Naive thymus-derived CD4-positive, alpha-beta T cell (primary cell): ENCODE data around the gene MARVELD1. TPM values are rescaled to one million over a fixed set of nuclear protein-coding genes. Genes with fewer than 3 reads are reported as not detected.

Experiments used
- ATAC-seq: fragments of 150-1000 bp; cut with Tn5 transposase; 2 replicates; pipeline ENCODE4 v1.10.0; 2021; ENCODE audit warnings: mild to moderate bottlenecking, moderate library complexity
- CTCF ChIA-PET: fragments of 350-600 bp; sonication (Branson Sonifier 250); formaldehyde crosslinking; loops from one replicate; lab custom pipeline; 2021; ENCODE audit warnings: antibody characterized with exemption; lab: Charles Lee
- POLR2A ChIA-PET: fragments of 350-600 bp; sonication (Branson Sonifier 250); formaldehyde crosslinking; loops from one replicate; lab custom pipeline; 2021; ENCODE audit warnings: antibody characterized with exemption, inconsistent platforms; lab: Charles Lee
- DNase-seq, 9 donors: peaks; one replicate each; pipeline versions ENCODE4 v3.0.0 to v3.0.0-alpha.2; 2020 to 2022; ENCODE audit warnings: mixed read lengths in 1 of 9
- H3K27ac ChIP-seq: one replicate; pipeline ENCODE4 v1.7.0; 2013; ENCODE audit warnings: mild to moderate bottlenecking, low read depth, low read length, moderate library complexity
- H3K27me3 ChIP-seq, 2 donors: one replicate each; pipeline ENCODE4 v1.7.0; 2013; ENCODE audit warnings: low read length in 2 of 2, mild to moderate bottlenecking in 2 of 2, moderate library complexity in 2 of 2; ENCODE audit not compliant: control insufficient read depth in 2 of 2, insufficient read depth in 2 of 2
- H3K36me3 ChIP-seq, 3 experiments: 1 replicate in 2 of 3; 2 replicates in 1 of 3; pipeline ENCODE4 v1.7.0; 2013; ENCODE audit warnings: low read length in 3 of 3, mild to moderate bottlenecking in 3 of 3, moderate library complexity in 1 of 3; ENCODE audit not compliant: insufficient read depth in 3 of 3, control insufficient read depth in 2 of 3
- H3K4me1 ChIP-seq, 2 donors: one replicate each; pipeline ENCODE4 v1.7.0; 2013; ENCODE audit warnings: low read length in 2 of 2, mild to moderate bottlenecking in 2 of 2, moderate library complexity in 1 of 2; ENCODE audit not compliant: control insufficient read depth in 2 of 2, insufficient read depth in 2 of 2
- H3K4me3 ChIP-seq: 2 replicates; pipeline ENCODE4 v1.7.0; 2013; ENCODE audit warnings: mild to moderate bottlenecking, low read length
- H3K9me3 ChIP-seq, 3 experiments: 1 replicate in 2 of 3; 2 replicates in 1 of 3; pipeline ENCODE4 v1.7.0; 2013; ENCODE audit warnings: low read length in 3 of 3; ENCODE audit not compliant: control insufficient read depth in 2 of 3
- H3K27ac Mint-ChIP-seq, 9 donors: one replicate each; pipeline ENCODE4 v1.8.0; 2020 to 2022; ENCODE audit warnings: mixed read lengths in 9 of 9, mild to moderate bottlenecking in 8 of 9, moderate library complexity in 5 of 9, inconsistent platforms in 2 of 9
- H3K27me3 Mint-ChIP-seq, 5 donors: one replicate each; pipeline ENCODE4 v1.8.0; 2021 to 2022; ENCODE audit warnings: mixed read lengths in 5 of 5, mild to moderate bottlenecking in 1 of 5
- H3K36me3 Mint-ChIP-seq, 5 donors: one replicate each; pipeline ENCODE4 v1.8.0; 2020 to 2022; ENCODE audit warnings: mixed read lengths in 5 of 5, mild to moderate bottlenecking in 3 of 5, inconsistent platforms in 1 of 5
- H3K4me1 Mint-ChIP-seq, 7 donors: one replicate each; pipeline ENCODE4 v1.8.0; 2020 to 2022; ENCODE audit warnings: mixed read lengths in 7 of 7, mild to moderate bottlenecking in 3 of 7, inconsistent platforms in 1 of 7
- H3K4me3 Mint-ChIP-seq, 10 donors: one replicate each; pipeline ENCODE4 v1.8.0; 2020 to 2022; ENCODE audit warnings: mild to moderate bottlenecking in 10 of 10, mixed read lengths in 10 of 10, moderate library complexity in 6 of 10, inconsistent platforms in 2 of 10
- H3K9me3 Mint-ChIP-seq, 11 donors: one replicate each; pipeline ENCODE4 v1.8.0; 2020 to 2022; ENCODE audit warnings: mixed read lengths in 11 of 11, mild to moderate bottlenecking in 4 of 11, inconsistent platforms in 1 of 11, moderate library complexity in 1 of 11
- intact Hi-C, 2 donors: fragments of 100-400 bp; cut with micrococcal nuclease; formaldehyde crosslinking; loops; one replicate each; pipeline ENCODE4 v1.15.1; 2023
- polyA plus RNA-seq, 2 donors: library from polyadenylated mRNA; unstranded; fragments of 300-500 nt; fragmentation: Illumina TruSeq; gene quantifications; one replicate each; pipeline ENCODE4 v1.2.3, GENCODE V29; 2021
- total RNA-seq, 6 experiments: library from RNA in 5 of 6; stranded (reverse) in 5 of 6; gene quantifications; 1 replicate in 5 of 6; 2 replicates in 1 of 6; pipeline ENCODE4 v1.2.3 and lab custom pipeline; 2021 to 2026

MARVELD1 gene
- total and polyA plus RNA-seq, 7 experiments from 2014 or later = 0.07 to 5.0 (median 1.1) TPM

DNA sequence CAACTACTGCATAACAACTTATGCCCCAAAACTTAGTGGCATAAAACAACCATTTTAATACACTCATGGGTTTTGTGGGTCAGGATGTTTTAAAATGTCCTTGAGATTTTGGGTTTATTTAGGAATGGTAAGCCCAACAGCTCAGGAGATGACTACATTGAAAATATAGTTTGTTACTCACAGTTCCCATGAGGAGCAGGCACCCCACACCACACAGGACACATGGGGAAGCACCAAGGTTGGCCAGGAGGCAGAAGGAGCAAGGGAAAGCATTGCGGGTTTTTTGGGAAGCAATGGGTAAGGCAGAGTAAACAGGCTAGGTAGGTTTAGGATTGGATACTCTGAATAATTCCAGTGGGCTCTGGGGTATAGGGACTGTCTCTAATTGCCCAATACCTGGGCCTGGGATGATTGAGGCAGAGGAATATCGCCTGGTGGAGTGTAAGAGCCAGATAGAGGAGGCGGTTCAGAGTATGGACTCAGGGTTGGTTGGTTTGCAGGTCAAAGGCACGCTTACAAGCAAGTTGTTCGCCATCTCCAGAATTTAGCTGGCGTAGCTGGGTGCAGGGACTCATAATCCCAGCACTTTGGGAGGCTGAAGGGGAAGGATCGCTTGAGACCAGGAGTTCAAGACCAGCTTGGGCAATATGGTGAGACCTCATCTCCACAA is 10.0 kb upstream of the MARVELD1 start:
- DNase-seq (no peak), ATAC-seq (no peak)
- Mint-ChIP-seq H3K36me3 (no peaks in the 10 kb centered on the region), H3K4me3 (no peak overlapping the region), H3K27ac (no peak overlapping the region), H3K9me3 (peaks cover 0 to 2% (median 0%) of the 10 kb centered on the region in 11 donors), H3K27me3 (peaks cover 4 to 22% (median 6%) of the 10 kb centered on the region in 5 donors), H3K4me1 (peaks cover 0 to 6% (median 0%) of the 10 kb centered on the region in 7 donors)
- intact Hi-C loops = loop anchor here in 1 of 2 donors (5.0 to 10.0 kb wide), 2 partner anchors 149 to 341 kb away; no protein-coding TSS in a partner anchor
- no peaks in the 10 kb centered on the region for H3K9me3 ChIP-seq
- H3K36me3 ChIP-seq = no peaks in the 10 kb centered on the region
- ChIA-PET POLR2A (interaction anchor here (1.1 kb wide), 1 partner anchor 12 kb away, joined by 4 read pairs; no protein-coding TSS in a partner anchor), CTCF (interaction anchor here (0.5 to 3.6 kb wide), 7 partner anchors 9 to 28 kb away, joined by 3 to 37 read pairs (median 4); partner anchors contain the start of genes AVPI1 and MARVELD1)
- H3K27ac ChIP-seq = no peak overlapping the region
- no peaks in the 10 kb centered on the region for H3K4me1 ChIP-seq
- H3K27me3 ChIP-seq = no peaks in the 10 kb centered on the region
- no peak overlapping the region for H3K4me3 ChIP-seq

DNA sequence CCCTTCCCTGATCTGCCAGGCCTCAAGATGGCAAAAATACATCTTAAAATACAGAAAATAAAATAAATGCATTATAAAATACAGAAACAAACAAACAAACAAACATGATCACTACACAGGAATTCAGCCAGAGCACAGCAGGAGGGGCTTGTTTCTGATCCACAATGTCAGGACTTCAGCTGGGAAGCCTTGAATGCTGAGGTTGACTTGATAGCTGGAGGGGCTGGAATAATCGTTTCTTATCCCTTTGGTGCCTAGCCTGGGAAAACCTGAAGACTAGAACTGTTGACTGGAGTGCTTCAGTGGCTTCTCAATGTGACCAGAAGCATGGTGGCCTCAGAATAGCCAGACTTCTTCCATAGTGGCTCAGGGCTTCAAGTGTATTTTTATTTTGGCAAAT is 9.2 kb upstream of the MARVELD1 start:
- DNase-seq (no peak), ATAC-seq (no peak)
- Histone ChIP-seq H3K27me3 (no peaks in the 10 kb centered on the region), H3K36me3 (no peaks in the 10 kb centered on the region), H3K4me3 (no peak overlapping the region), H3K27ac (no peak overlapping the region), H3K4me1 (no peaks in the 10 kb centered on the region), H3K9me3 (no peaks in the 10 kb centered on the region)
- Mint-ChIP-seq H3K27ac (no peak overlapping the region), H3K36me3 (no peaks in the 10 kb centered on the region), H3K4me1 (peaks cover 0 to 6% (median 0%) of the 10 kb centered on the region in 7 donors), H3K27me3 (peaks cover 8 to 26% (median 11%) of the 10 kb centered on the region in 5 donors), H3K4me3 (no peak overlapping the region), H3K9me3 (peaks cover 0 to 2% (median 0%) of the 10 kb centered on the region in 11 donors)
- CTCF ChIA-PET = interaction anchor here (0.5 to 3.6 kb wide), 5 partner anchors 10 to 28 kb away, joined by 3 to 37 read pairs (median 4); partner anchors contain the start of genes AVPI1 and MARVELD1
- intact Hi-C loops = loop anchor here in 1 of 2 donors (5.0 to 10.0 kb wide), 2 partner anchors 148 to 340 kb away; no protein-coding TSS in a partner anchor
- POLR2A ChIA-PET = interaction anchor here (0.7 to 1.1 kb wide), 2 partner anchors 12 to 32 kb away, joined by 3 to 4 read pairs; partner anchors contain the start of gene ZFYVE27

DNA sequence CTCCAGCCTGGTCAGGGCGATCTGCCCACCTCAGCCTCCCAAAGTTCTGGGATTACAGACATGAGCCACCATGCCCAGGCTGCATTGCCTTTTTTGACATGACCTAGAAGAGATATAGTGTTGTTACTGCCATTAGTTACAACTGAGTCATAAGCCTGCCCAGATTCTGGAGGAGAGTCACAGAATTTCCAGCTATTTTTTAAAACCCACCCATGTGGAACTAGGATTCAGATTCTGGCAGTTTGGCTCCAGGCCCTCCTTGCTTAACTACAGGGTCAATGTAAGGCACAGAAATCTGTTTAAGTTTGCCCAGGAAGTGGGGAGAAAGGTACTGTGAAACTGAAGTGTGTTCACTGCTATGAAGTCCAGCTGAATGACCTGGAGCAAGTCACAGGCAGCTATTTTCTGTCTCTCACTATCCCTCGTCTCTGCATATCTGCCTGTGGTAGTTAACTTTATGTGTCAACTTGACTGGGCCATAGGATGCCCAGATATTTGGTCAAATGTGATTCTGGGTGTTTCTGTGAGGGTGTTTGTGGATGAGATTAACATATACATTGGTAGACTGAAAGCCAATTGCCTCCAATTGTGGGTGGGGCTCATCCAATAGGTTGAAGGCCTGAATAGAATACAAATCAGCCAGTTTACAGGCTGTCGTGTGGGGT is 8.4 kb upstream of the MARVELD1 start:
- no peak for DNase-seq
- H3K9me3 ChIP-seq = no peaks in the 10 kb centered on the region
- H3K4me1 ChIP-seq = no peaks in the 10 kb centered on the region
- intact Hi-C loops = loop anchor here in 1 of 2 donors (10.0 kb wide), 1 partner anchor 340 kb away; no protein-coding TSS in a partner anchor
- Mint-ChIP-seq H3K4me3 (no peak overlapping the region), H3K36me3 (no peaks in the 10 kb centered on the region), H3K9me3 (peaks cover 0 to 2% (median 0%) of the 10 kb centered on the region in 11 donors), H3K27ac (no peak overlapping the region), H3K4me1 (peaks cover 0 to 6% (median 0%) of the 10 kb centered on the region in 7 donors), H3K27me3 (peaks cover 12 to 33% (median 16%) of the 10 kb centered on the region in 5 donors)
- ATAC-seq = no peak
- no peak overlapping the region for H3K4me3 ChIP-seq
- no peaks in the 10 kb centered on the region for H3K27me3 ChIP-seq
- ChIA-PET CTCF (interaction anchor here (0.7 to 1.0 kb wide), 2 partner anchors 19 to 29 kb away, joined by 3 read pairs; no protein-coding TSS in a partner anchor), POLR2A (interaction anchor here (0.7 kb wide), 1 partner anchor 31 kb away, joined by 3 read pairs; the partner anchor contains the start of gene ZFYVE27)
- no peaks in the 10 kb centered on the region for H3K36me3 ChIP-seq
- no peak overlapping the region for H3K27ac ChIP-seq

DNA sequence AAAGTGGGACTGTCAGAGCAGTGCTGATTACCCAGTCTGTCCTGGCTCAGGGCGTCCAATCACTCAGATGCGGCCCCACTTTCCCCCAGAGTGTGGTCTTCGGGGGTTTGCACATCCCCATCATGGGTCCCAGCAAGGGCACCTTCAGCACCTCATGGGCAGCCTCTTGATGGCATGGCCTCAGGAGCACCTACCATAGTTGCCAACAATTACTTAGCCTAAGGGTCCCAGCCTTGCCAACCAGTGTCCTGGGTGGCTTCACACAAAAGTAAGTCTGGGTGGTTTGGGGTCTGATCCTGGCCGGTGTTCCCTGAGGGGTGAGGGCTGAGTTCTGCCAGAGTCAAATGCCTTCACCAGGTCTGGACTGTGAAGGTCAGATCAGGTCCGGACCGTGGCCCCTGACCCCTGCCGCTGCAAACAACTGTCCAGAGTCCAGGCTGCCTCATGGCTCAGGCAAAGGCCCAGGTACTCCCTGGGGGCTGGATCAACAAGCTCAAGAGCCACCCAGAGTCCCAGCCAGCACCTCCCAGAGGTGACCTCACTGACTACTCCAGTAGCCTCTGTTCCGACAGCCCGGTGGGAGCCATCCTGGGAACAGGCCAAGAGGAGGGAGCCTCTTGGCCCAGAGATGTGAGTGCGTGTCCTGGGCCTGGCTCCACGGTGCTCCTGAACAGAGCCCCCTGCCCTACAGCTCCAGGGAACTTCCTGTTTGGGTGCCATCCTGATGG is 6.2 kb upstream of the MARVELD1 start:
- H3K27me3 Mint-ChIP-seq = peaks cover 9 to 37% (median 21%) of the 10 kb centered on the region in 5 donors
- Histone ChIP-seq H3K27ac (no peak overlapping the region), H3K36me3 (no peaks in the 10 kb centered on the region), H3K4me3 (no peak overlapping the region), H3K9me3 (no peaks in the 10 kb centered on the region), H3K27me3 (no peaks in the 10 kb centered on the region), H3K4me1 (no peaks in the 10 kb centered on the region)
- peaks cover 0 to 8% (median 4%) of the 10 kb centered on the region in 7 donors for H3K4me1 Mint-ChIP-seq
- intact Hi-C loops = loop anchor here in 1 of 2 donors (10.0 kb wide), 1 partner anchor 338 kb away; no protein-coding TSS in a partner anchor
- DNase-seq (no peak), ATAC-seq (no peak)
- no peak overlapping the region for H3K27ac Mint-ChIP-seq
- H3K4me3 Mint-ChIP-seq = no peak overlapping the region
- CTCF ChIA-PET = interaction anchor here (1.0 to 6.1 kb wide), 4 partner anchors 9 to 25 kb away, joined by 3 to 58 read pairs (median 3); no protein-coding TSS in a partner anchor
- H3K9me3 Mint-ChIP-seq = peaks cover 0 to 2% (median 0%) of the 10 kb centered on the region in 11 donors
- POLR2A ChIA-PET = interaction anchor here (0.7 kb wide), 1 partner anchor 22 kb away, joined by 4 read pairs; no protein-coding TSS in a partner anchor
- peaks cover 0 to 4% (median 0%) of the 10 kb centered on the region in 5 donors for H3K36me3 Mint-ChIP-seq

DNA sequence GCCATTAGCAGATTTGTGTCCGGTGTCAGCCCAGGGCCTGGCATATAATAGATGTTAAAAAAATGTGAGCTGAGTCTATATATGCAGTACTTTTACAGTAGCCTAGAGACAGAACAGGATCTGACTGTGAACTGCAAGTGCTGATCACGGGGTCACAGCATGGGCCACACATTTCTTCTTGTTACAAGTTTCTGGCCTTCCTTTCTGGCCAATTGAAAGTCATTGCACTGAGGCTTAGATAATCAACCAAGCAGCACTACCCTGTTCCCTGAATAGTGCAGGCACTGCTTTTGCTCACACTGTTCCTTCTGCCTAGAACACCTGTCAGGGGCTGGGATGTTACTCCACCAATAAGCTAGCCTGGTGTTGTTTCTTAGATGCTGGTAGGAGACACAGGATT is 5.4 kb upstream of the MARVELD1 start:
- peaks cover 13 to 38% (median 24%) of the 10 kb centered on the region in 5 donors for H3K27me3 Mint-ChIP-seq
- peaks cover 0 to 13% (median 9%) of the 10 kb centered on the region in 7 donors for H3K4me1 Mint-ChIP-seq
- peaks cover 0 to 4% (median 0%) of the 10 kb centered on the region in 5 donors for H3K36me3 Mint-ChIP-seq
- Histone ChIP-seq H3K4me3 (no peak overlapping the region), H3K36me3 (no peaks in the 10 kb centered on the region), H3K4me1 (peaks cover 4% of the 10 kb centered on the region in 2 donors), H3K27ac (no peak overlapping the region), H3K27me3 (no peaks in the 10 kb centered on the region), H3K9me3 (no peaks in the 10 kb centered on the region)
- no peak overlapping the region for H3K27ac Mint-ChIP-seq
- DNase-seq (no peak), ATAC-seq (no peak)
- intact Hi-C loops = loop anchor here in 1 of 2 donors (10.0 kb wide), 1 partner anchor 337 kb away; no protein-coding TSS in a partner anchor
- peaks cover 0 to 2% (median 0%) of the 10 kb centered on the region in 11 donors for H3K9me3 Mint-ChIP-seq
- CTCF ChIA-PET = interaction anchor here (1.0 to 6.1 kb wide), 6 partner anchors 10 to 28 kb away, joined by 3 to 58 read pairs (median 3); no protein-coding TSS in a partner anchor
- POLR2A ChIA-PET = no interaction called here
- no peak overlapping the region for H3K4me3 Mint-ChIP-seq
